ENCODE measurements around the gene SLC30A2. TPM values are rescaled to one million over a fixed set of nuclear protein-coding genes. Genes with fewer than 3 reads are reported as not detected.
A peak's percentile ranks its signal among the peaks of the same experiment; 100 is the strongest.

The SLC30A2 gene
- total and polyA plus RNA-seq, 9 of the 15 experiments (the other 6 are each of a cell fraction or from before 2014, with no cell fraction given), result 0.01 to 0.18 (median 0.06) TPM; not detected in 3

DNA sequence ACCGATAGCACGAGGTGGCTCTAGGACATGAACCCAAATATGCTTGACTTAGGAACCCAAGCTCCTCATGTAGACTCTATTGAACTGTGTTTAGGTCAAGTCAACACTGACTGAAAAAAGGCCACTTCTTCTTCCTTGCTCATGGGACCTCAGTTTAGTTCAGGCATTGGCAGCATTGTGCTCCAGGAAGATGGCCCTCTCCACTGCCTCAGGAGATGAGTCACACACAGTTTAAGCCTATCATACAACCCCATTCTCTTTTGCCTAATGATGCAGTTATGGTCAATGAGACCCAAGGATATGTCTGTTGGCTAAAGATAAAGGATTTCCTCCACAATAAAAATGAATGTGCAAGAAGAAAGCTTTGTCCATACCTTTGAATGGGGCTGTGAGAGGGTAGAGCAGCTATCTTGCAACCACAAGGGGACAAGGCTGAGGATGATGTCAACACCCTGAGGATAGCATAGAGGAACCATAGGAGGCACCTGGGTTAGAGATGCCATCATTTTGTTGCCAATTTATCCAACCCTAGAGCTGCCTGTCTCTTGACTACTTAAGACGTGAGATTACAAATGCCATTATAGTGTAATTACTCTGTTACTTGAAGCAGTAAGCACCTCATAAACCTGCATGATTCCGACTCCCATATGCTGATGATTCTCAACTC is 24.5 kb upstream of the SLC30A2 start (continued):
- TF ChIP-seq, protein P1, sequence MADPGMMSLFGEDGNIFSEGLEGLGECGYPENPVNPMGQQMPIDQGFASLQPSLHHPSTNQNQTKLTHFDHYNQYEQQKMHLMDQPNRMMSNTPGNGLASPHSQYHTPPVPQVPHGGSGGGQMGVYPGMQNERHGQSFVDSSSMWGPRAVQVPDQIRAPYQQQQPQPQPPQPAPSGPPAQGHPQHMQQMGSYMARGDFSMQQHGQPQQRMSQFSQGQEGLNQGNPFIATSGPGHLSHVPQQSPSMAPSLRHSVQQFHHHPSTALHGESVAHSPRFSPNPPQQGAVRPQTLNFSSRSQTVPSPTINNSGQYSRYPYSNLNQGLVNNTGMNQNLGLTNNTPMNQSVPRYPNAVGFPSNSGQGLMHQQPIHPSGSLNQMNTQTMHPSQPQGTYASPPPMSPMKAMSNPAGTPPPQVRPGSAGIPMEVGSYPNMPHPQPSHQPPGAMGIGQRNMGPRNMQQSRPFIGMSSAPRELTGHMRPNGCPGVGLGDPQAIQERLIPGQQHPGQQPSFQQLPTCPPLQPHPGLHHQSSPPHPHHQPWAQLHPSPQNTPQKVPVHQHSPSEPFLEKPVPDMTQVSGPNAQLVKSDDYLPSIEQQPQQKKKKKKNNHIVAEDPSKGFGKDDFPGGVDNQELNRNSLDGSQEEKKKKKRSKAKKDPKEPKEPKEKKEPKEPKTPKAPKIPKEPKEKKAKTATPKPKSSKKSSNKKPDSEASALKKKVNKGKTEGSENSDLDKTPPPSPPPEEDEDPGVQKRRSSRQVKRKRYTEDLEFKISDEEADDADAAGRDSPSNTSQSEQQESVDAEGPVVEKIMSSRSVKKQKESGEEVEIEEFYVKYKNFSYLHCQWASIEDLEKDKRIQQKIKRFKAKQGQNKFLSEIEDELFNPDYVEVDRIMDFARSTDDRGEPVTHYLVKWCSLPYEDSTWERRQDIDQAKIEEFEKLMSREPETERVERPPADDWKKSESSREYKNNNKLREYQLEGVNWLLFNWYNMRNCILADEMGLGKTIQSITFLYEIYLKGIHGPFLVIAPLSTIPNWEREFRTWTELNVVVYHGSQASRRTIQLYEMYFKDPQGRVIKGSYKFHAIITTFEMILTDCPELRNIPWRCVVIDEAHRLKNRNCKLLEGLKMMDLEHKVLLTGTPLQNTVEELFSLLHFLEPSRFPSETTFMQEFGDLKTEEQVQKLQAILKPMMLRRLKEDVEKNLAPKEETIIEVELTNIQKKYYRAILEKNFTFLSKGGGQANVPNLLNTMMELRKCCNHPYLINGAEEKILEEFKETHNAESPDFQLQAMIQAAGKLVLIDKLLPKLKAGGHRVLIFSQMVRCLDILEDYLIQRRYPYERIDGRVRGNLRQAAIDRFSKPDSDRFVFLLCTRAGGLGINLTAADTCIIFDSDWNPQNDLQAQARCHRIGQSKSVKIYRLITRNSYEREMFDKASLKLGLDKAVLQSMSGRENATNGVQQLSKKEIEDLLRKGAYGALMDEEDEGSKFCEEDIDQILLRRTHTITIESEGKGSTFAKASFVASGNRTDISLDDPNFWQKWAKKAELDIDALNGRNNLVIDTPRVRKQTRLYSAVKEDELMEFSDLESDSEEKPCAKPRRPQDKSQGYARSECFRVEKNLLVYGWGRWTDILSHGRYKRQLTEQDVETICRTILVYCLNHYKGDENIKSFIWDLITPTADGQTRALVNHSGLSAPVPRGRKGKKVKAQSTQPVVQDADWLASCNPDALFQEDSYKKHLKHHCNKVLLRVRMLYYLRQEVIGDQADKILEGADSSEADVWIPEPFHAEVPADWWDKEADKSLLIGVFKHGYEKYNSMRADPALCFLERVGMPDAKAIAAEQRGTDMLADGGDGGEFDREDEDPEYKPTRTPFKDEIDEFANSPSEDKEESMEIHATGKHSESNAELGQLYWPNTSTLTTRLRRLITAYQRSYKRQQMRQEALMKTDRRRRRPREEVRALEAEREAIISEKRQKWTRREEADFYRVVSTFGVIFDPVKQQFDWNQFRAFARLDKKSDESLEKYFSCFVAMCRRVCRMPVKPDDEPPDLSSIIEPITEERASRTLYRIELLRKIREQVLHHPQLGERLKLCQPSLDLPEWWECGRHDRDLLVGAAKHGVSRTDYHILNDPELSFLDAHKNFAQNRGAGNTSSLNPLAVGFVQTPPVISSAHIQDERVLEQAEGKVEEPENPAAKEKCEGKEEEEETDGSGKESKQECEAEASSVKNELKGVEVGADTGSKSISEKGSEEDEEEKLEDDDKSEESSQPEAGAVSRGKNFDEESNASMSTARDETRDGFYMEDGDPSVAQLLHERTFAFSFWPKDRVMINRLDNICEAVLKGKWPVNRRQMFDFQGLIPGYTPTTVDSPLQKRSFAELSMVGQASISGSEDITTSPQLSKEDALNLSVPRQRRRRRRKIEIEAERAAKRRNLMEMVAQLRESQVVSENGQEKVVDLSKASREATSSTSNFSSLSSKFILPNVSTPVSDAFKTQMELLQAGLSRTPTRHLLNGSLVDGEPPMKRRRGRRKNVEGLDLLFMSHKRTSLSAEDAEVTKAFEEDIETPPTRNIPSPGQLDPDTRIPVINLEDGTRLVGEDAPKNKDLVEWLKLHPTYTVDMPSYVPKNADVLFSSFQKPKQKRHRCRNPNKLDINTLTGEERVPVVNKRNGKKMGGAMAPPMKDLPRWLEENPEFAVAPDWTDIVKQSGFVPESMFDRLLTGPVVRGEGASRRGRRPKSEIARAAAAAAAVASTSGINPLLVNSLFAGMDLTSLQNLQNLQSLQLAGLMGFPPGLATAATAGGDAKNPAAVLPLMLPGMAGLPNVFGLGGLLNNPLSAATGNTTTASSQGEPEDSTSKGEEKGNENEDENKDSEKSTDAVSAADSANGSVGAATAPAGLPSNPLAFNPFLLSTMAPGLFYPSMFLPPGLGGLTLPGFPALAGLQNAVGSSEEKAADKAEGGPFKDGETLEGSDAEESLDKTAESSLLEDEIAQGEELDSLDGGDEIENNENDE (IDR thresholded peaks at IDR 0.05; ENCODE audit: low read depth, low read length), result no peak
- TF ChIP-seq ARNT (IDR thresholded peaks at IDR 0.05) (peak; percentile 96 to 98), XRCC3 (IDR thresholded peaks at IDR 0.05) (no peak), SIN3B (IDR thresholded peaks at IDR 0.05; ENCODE audit: low read depth) (no peak), ZNF436 (CRISPR knock-in tag; IDR thresholded peaks at IDR 0.05) (no peak), BRD9 (IDR thresholded peaks at IDR 0.05; ENCODE audit: low read depth, partially characterized antibody) (peak; percentile 58), ZFP1 (CRISPR knock-in tag; IDR thresholded peaks at IDR 0.05) (no peak)
- TF ChIP-seq, protein P2, sequence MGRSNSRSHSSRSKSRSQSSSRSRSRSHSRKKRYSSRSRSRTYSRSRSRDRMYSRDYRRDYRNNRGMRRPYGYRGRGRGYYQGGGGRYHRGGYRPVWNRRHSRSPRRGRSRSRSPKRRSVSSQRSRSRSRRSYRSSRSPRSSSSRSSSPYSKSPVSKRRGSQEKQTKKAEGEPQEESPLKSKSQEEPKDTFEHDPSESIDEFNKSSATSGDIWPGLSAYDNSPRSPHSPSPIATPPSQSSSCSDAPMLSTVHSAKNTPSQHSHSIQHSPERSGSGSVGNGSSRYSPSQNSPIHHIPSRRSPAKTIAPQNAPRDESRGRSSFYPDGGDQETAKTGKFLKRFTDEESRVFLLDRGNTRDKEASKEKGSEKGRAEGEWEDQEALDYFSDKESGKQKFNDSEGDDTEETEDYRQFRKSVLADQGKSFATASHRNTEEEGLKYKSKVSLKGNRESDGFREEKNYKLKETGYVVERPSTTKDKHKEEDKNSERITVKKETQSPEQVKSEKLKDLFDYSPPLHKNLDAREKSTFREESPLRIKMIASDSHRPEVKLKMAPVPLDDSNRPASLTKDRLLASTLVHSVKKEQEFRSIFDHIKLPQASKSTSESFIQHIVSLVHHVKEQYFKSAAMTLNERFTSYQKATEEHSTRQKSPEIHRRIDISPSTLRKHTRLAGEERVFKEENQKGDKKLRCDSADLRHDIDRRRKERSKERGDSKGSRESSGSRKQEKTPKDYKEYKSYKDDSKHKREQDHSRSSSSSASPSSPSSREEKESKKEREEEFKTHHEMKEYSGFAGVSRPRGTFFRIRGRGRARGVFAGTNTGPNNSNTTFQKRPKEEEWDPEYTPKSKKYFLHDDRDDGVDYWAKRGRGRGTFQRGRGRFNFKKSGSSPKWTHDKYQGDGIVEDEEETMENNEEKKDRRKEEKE (IDR thresholded peaks at IDR 0.05; ENCODE audit: borderline replicate concordance in 1 of 2, control insufficient read depth in 1 of 2, low read depth in 2 of 2, low read length in 1 of 2), result peak in 1 of 2 experiments; percentile 16; a peak in 1 of 4 replicates
